GM08714 (cell line): ENCODE data around the gene USP32.
"Not testable (repeated sequence)": the region's sequence is repeated elsewhere in the genome, so short reads cannot be mapped to it uniquely, and the experiment has no call there.

ENCODE experiments used
- H3K4me3 ChIP-seq: fragments of 200-500 bp; sonication (Bioruptor generic); 2 replicates; pipeline ENCODE4 v1.5.1; 2014; ENCODE audit warnings: mild to moderate bottlenecking, low read length, inconsistent platforms
- ZNF274 ChIP-seq: IDR thresholded peaks from 2 replicates; pipeline ENCODE4 v1.6.1; 2012; ENCODE audit warnings: mild to moderate bottlenecking, low read depth, low read length

Gene USP32

DNA sequence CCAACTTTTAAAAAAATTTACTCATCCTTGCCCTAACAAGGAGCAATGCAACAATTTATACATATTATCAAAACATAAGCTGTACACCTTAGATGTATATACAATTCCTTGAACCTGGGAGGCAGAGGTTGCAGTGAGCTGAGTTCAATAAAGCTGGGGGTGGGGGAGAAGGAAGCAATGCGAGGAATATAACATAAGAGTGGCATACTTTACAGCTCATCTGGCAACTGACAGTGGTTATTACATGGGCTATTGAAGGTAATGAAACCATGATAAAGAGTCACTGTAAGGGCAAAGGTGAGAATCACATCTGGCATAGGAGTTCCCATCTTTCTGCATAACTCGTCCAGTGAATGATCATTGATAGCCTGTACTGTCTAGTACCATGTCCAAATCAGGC lies 198.5 kb downstream of the USP32 start:
- no peak overlapping the region for H3K4me3 ChIP-seq
- TF ChIP-seq ZNF274 = no peak

- not testable (repeated sequence) for H3K4me3 ChIP-seq
Observed at GRCh38 chr17:60193032-60193431, 198.9 kb downstream of the USP32 start.

- not testable (repeated sequence) for H3K4me3 ChIP-seq
Observed at GRCh38 chr17:60190032-60190431, 201.9 kb downstream of the USP32 start.

- TF ChIP-seq ZNF274 = no peak
- H3K4me3 ChIP-seq = no peak overlapping the region
Observed at GRCh38 chr17:60188759-60189158, 203.2 kb downstream of the USP32 start.

GRCh38 chr17:60186846-60187745 lies 204.8 kb downstream of the USP32 start:
- H3K4me3 ChIP-seq = not testable (repeated sequence)

- not testable (repeated sequence) for H3K4me3 ChIP-seq
Observed at GRCh38 chr17:60186372-60186771, 205.6 kb downstream of the USP32 start.

DNA sequence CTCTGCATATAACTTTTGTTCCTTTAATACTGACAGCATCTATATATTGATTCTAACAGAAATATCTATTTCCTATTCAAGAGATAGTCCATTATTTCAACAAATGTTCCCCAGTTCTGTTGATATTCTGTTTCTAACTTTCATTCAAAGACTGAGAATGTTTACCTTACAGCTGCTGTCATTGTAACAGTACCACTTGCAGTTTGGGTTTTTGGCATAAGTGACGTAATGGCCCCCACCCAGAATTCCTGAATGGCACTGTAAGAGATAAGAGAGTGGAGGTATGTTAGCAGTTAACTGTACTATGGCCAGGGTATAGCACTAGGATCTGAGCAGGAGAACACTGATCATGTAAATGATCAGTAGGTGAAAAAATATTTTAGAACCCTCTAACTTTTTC lies 211.6 kb downstream of the USP32 start:
- not testable (repeated sequence) for H3K4me3 ChIP-seq

DNA sequence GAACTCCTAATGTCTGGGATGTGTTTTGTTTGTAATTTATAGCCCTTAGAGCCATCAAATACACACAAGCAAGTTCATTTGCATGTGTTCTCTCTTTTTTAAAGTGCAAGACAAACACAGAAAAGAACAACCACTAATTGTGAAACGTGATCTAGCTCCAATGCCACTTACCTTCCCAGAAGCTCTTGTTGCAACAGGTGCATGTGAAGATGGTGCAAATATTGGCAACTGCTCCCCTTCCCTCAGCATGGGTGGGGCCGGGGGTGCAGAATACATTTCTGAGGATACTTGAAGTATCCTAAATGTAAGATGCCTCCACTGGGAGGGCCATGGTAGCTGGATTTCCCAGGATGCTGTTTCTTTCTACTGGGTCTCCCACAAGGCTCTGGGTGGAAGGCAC lies 213.8 kb downstream of the USP32 start:
- H3K4me3 ChIP-seq = not testable (repeated sequence)

DNA sequence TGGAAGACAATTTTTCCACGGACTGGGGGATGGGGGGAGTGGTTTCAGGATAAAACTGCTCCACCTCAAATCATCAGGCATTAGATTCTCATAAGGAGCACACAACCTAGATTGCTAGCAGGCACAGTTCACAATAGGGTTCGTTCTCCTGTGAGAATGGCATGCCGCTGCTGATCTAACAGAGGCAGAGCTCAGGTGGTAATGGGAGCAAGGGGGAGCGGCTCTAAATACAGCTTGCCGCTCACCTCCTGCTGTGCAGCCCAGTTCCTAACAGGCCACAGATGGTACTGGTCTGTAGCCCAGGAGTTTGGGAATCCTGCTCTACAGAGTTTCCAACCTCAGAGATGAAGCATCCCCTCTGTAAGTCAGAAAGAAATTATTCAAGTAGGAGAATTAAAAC lies 215.2 kb downstream of the USP32 start:
- H3K4me3 ChIP-seq = not testable (repeated sequence)

- H3K4me3 ChIP-seq = not testable (repeated sequence)
Observed at GRCh38 chr17:60174767-60175166, 217.2 kb downstream of the USP32 start.

DNA sequence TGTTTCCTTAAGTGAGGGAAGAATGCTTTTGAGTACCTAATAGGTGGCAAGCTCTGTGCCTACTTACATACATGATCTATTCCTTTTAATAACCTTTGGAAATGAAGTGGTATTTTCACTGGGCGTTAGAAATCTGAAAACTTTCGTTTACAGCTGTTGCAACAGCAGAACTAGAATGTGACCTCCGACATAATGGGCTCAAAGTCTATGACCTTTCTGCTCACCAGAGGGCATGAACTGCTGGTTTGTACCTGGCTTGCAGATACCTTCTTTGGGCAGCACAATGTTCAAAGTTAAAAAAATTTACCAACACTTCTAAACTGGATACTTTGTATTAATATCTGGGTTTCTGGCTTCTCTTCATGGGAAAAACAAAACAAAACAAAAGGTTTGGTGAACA lies 217.9 kb downstream of the USP32 start:
- H3K4me3 ChIP-seq = no peak overlapping the region
- TF ChIP-seq ZNF274 = no peak

DNA sequence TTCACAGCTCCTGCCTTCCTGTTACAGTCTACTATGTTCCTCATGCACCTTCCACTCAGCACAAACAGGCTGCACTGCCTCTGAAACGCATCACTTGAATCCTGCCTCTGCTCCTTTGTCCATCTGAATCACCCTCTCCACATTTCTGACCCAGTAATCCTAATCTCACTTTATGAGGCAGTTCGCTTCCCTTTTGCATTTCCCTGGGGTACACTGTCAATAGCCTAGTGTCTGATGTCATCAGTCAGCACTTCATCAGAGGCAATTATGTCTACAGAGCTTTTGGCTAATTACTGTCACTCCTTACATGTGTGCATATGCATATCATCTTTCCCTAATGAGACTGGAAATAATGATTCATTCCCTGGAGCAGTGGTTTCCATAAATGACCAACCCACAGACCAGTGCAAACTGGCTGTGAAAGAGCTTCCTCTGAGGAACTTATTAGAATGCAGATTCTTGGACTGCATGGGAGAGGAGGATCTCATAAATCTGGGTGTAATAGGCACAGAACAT lies 218.6 kb downstream of the USP32 start:
- TF ChIP-seq ZNF274 = no peak
- H3K4me3 ChIP-seq = no peak overlapping the region

DNA sequence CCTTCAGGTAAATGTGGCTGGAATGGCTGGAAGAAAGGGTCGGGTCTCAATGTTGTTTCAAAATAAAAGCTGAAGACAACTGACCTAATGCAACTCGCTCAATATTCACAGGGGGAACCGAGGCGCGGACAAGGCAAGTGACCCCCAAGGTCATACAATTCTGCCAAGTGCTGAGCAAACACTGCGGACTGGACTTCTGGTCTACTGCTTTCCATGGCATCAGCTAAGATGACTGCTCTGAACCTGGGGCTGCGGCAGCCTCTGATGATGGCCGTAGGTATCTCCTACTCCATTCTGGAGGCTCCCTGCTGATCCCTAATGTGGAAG lies 220.2 kb downstream of the USP32 start:
- TF ChIP-seq ZNF274 = no peak
- H3K4me3 ChIP-seq = no peak overlapping the region

- no peak for TF ChIP-seq ZNF274
- no peak overlapping the region for H3K4me3 ChIP-seq
Observed at GRCh38 chr17:60170835-60171752, 220.8 kb downstream of the USP32 start.
